Natural killer cell (primary cell): Measurements from ENCODE around the gene TRERF1. TPM values are rescaled to one million over a fixed set of nuclear protein-coding genes. Genes with fewer than 3 reads are reported as not detected.

Source experiments
- ATAC-seq, 3 donors: fragments of 150-1000 bp in 2 of 3; fragments of 200-7000 bp in 1 of 3; cut with Tn5 transposase; 1 replicate in 1 of 3; 2 replicates in 2 of 3; pipeline ENCODE4 v1.10.0; 2021; ENCODE audit warnings: mild to moderate bottlenecking in 2 of 3, moderate library complexity in 2 of 3
- DNase-seq, 2 donors: peaks; one replicate each; pipeline versions ENCODE4 v3.0.0 to v3.0.0-alpha.2; 2013 to 2021; ENCODE audit warnings: mixed read lengths in 1 of 2
- H3K27ac ChIP-seq: one replicate; pipeline ENCODE4 v1.5.1; 2013; ENCODE audit warnings: mild to moderate bottlenecking, low read length
- H3K27me3 ChIP-seq: one replicate; pipeline ENCODE4 v1.6.1; 2013; ENCODE audit warnings: low read length; ENCODE audit not compliant: control insufficient read depth, insufficient read depth
- H3K36me3 ChIP-seq: one replicate; pipeline ENCODE4 v1.6.1; 2013; ENCODE audit warnings: low read length; ENCODE audit not compliant: control insufficient read depth, insufficient read depth
- H3K4me1 ChIP-seq: one replicate; pipeline ENCODE4 v1.6.1; 2013; ENCODE audit warnings: low read length; ENCODE audit not compliant: control insufficient read depth, insufficient read depth
- H3K4me3 ChIP-seq: one replicate; pipeline ENCODE4 v1.5.1; 2013; ENCODE audit warnings: low read length
- H3K9me3 ChIP-seq: one replicate; pipeline ENCODE4 v1.6.1; 2013; ENCODE audit warnings: low read length; ENCODE audit not compliant: control insufficient read depth, insufficient read depth
- H3K27ac Mint-ChIP-seq, 2 donors: one replicate each; pipeline ENCODE4 v1.8.0; 2022; ENCODE audit warnings: mild to moderate bottlenecking in 2 of 2, mixed read lengths in 2 of 2, moderate library complexity in 1 of 2
- H3K27me3 Mint-ChIP-seq, 2 donors: one replicate each; pipeline ENCODE4 v1.8.0; 2022; ENCODE audit warnings: low read depth in 2 of 2, mixed read lengths in 2 of 2
- H3K36me3 Mint-ChIP-seq: one replicate; pipeline ENCODE4 v1.8.0; 2022; ENCODE audit warnings: mixed read lengths
- H3K4me1 Mint-ChIP-seq, 2 donors: one replicate each; pipeline ENCODE4 v1.8.0; 2022; ENCODE audit warnings: mixed read lengths in 2 of 2
- H3K4me3 Mint-ChIP-seq: one replicate; pipeline ENCODE4 v1.8.0; 2022; ENCODE audit warnings: mild to moderate bottlenecking, moderate library complexity, mixed read lengths
- H3K9me3 Mint-ChIP-seq, 2 donors: one replicate each; pipeline ENCODE4 v1.8.0; 2022; ENCODE audit warnings: mixed read lengths in 2 of 2
- CTCF ChIP-seq: fragments of 200-600 bp; IDR thresholded peaks from one replicate; pipeline ENCODE4 v1.8.0; 2022; ENCODE audit warnings: antibody characterized with exemption
- WGBS: methylation state at CpG from one replicate; pipeline ENCODE4 v1.1.7; 2013; ENCODE audit warnings: missing lambda C conversion rate; ENCODE audit not compliant: insufficient coverage; 5-methylcytosine and 5-hydroxymethylcytosine counted together
- intact Hi-C: fragments of 100-400 bp; cut with micrococcal nuclease; formaldehyde crosslinking; loops from one replicate; pipeline ENCODE4 v1.14.2; 2022
- total RNA-seq, 4 donors: library from RNA; stranded (reverse); fragments of 120-200 nt in 1 of 4; gene quantifications; one replicate each; pipeline versions ENCODE4 v1.2.3 to v1.2.4, GENCODE V29; 2013 to 2022

TRERF1 gene
- total RNA-seq, 3 donors from 2014 or later (not counting 1 experiment from before 2014, with no cell fraction given), result 34.6 to 42.3 (median 38.6) TPM

GRCh38 chr6:42462474-42462972, 10.8 kb upstream of the TRERF1 start:
- H3K9me3 ChIP-seq, result no peaks in the 10 kb centered on the region
- Mint-ChIP-seq H3K27ac (no peak overlapping the region), H3K27me3 (no peaks in the 10 kb centered on the region), H3K36me3 (no peaks in the 10 kb centered on the region), H3K4me3 (no peak overlapping the region), H3K4me1 (no peaks in the 10 kb centered on the region), H3K9me3 (no peaks in the 10 kb centered on the region)
- no peaks in the 10 kb centered on the region for H3K27me3 ChIP-seq
- DNase-seq, result no peak
- H3K36me3 ChIP-seq, result no peaks in the 10 kb centered on the region
- no peak for ATAC-seq
- intact Hi-C loops, result no loop called here
- no peaks in the 10 kb centered on the region for H3K4me1 ChIP-seq
- H3K27ac ChIP-seq, result no peak overlapping the region
- no peak overlapping the region for H3K4me3 ChIP-seq
- TF ChIP-seq CTCF, result no peak
- 94% methylated on average over 3 of the region's 6 CpGs for WGBS

GRCh38 chr6:42460883-42461282, 9.2 kb upstream of the TRERF1 start:
- ATAC-seq (no peak), DNase-seq (no peak)
- 84% methylated on average over 1 of the region's 1 CpG for WGBS
- intact Hi-C loops, result no loop called here
- Histone ChIP-seq H3K9me3 (no peaks in the 10 kb centered on the region), H3K27me3 (no peaks in the 10 kb centered on the region), H3K36me3 (no peaks in the 10 kb centered on the region), H3K4me1 (no peaks in the 10 kb centered on the region), H3K27ac (no peak overlapping the region), H3K4me3 (no peak overlapping the region)
- no peaks in the 10 kb centered on the region for H3K27me3 Mint-ChIP-seq
- H3K27ac Mint-ChIP-seq, result no peak overlapping the region
- no peak for TF ChIP-seq CTCF
- no peaks in the 10 kb centered on the region for H3K36me3 Mint-ChIP-seq
- no peak overlapping the region for H3K4me3 Mint-ChIP-seq
- H3K9me3 Mint-ChIP-seq, result no peaks in the 10 kb centered on the region
- no peaks in the 10 kb centered on the region for H3K4me1 Mint-ChIP-seq

GRCh38 chr6:42459888-42460287, 8.2 kb upstream of the TRERF1 start:
- Histone ChIP-seq H3K27ac (no peak overlapping the region), H3K9me3 (no peaks in the 10 kb centered on the region), H3K4me3 (no peak overlapping the region), H3K4me1 (no peaks in the 10 kb centered on the region), H3K27me3 (no peaks in the 10 kb centered on the region), H3K36me3 (no peaks in the 10 kb centered on the region)
- Mint-ChIP-seq H3K9me3 (no peaks in the 10 kb centered on the region), H3K27me3 (no peaks in the 10 kb centered on the region), H3K27ac (no peak overlapping the region), H3K4me1 (no peaks in the 10 kb centered on the region), H3K4me3 (no peak overlapping the region), H3K36me3 (no peaks in the 10 kb centered on the region)
- DNase-seq, result no peak
- intact Hi-C loops, result no loop called here
- 95% methylated on average over 5 of the region's 5 CpGs for WGBS
- no peak for TF ChIP-seq CTCF
- ATAC-seq, result no peak

GRCh38 chr6:42454428-42454791, 2.7 kb upstream of the TRERF1 start:
- TF ChIP-seq CTCF, result no peak
- H3K36me3 Mint-ChIP-seq, result no peaks in the 10 kb centered on the region
- H3K4me1 ChIP-seq, result peaks cover 29% of the 10 kb centered on the region
- WGBS, result 53% methylated on average over 11 of the region's 11 CpGs
- H3K27ac Mint-ChIP-seq, result peak overlapping the region; percentile 29 to 46
- intact Hi-C loops, result no loop called here
- no peaks in the 10 kb centered on the region for H3K27me3 ChIP-seq
- no peaks in the 10 kb centered on the region for H3K36me3 ChIP-seq
- H3K27ac ChIP-seq, result no peak overlapping the region
- no peaks in the 10 kb centered on the region for H3K27me3 Mint-ChIP-seq
- no peak for ATAC-seq
- H3K4me3 Mint-ChIP-seq, result peak overlapping the region; percentile 99
- H3K4me1 Mint-ChIP-seq, result peaks cover 25 to 33% of the 10 kb centered on the region in 2 donors
- DNase-seq, result no peak
- no peaks in the 10 kb centered on the region for H3K9me3 Mint-ChIP-seq
- no peak overlapping the region for H3K4me3 ChIP-seq
- H3K9me3 ChIP-seq, result no peaks in the 10 kb centered on the region
